Measurements from ENCODE around the gene P2RX1. TPM values are rescaled to one million over a fixed set of nuclear protein-coding genes. Genes with fewer than 3 reads are reported as not detected.

Gene P2RX1
- total and polyA plus RNA-seq, 2 experiments from 2014 or later: 0.31 to 2.2 TPM

DNA sequence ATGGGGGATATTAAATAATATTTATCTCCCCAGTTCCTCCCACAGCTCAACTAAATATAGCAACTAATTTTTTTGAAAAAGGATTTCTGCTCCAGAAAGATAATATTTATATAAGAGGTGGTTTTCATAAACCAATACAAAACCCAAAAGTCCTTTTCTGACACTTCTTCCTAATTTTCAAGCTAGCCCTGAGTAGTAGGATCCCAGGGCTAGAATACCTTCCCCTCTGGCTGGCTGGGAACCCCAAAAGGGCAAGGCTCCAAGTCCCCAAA, 46.6 kb upstream of the P2RX1 start:
- no peaks in the 10 kb centered on the region for H3K9me3 Mint-ChIP-seq
- no peaks in the 10 kb centered on the region for H3K36me3 Mint-ChIP-seq (ENCODE audit: low read depth)
- no peak overlapping the region for H2AFZ ChIP-seq
- H3K27me3 ChIP-seq (ENCODE audit: insufficient read depth): peaks cover 14% of the 10 kb centered on the region
- H3K27ac Mint-ChIP-seq: no peak overlapping the region
- TF ChIP-seq STAT1 (IDR thresholded peaks at IDR 0.05; ENCODE audit: unreplicated experiment): no peak
- H4K20me1 ChIP-seq (replicated peaks; ENCODE audit: insufficient read depth): no peaks in the 10 kb centered on the region; the same call in none of the 2 replicates
- H3K27ac ChIP-seq (ENCODE audit: low read depth): no peak overlapping the region
- ATAC-seq (no peak), DNase-seq (ENCODE audit: low spot score) (no peak)
- peaks cover 5% of the 10 kb centered on the region; the same call in 1 of the 2 replicates for H3K79me2 ChIP-seq (replicated peaks; ENCODE audit: insufficient read depth)
- peak overlapping the region; percentile 62 for H3K4me3 ChIP-seq
- H3K4me3 Mint-ChIP-seq: peak overlapping the region; percentile 66; the same call in 1 of the 3 replicates
- H3K4me1 ChIP-seq (ENCODE audit: insufficient read depth): peaks cover 31% of the 10 kb centered on the region
- H3K9me2 ChIP-seq (ENCODE audit: insufficient read depth): no peaks in the 10 kb centered on the region
- H3K36me3 ChIP-seq (ENCODE audit: insufficient read depth): no peaks in the 10 kb centered on the region
- peaks cover 38% of the 10 kb centered on the region for H3K27me3 Mint-ChIP-seq (ENCODE audit: insufficient read depth, low read depth, poor library complexity)
- H3K4me2 ChIP-seq: peak overlapping the region; percentile 90
- peaks cover 12% of the 10 kb centered on the region; the same call in 1 of the 2 replicates for H3F3A ChIP-seq (replicated peaks; ENCODE audit: low read depth)
- peaks cover 42% of the 10 kb centered on the region for H3K4me1 Mint-ChIP-seq

GRCh38 chr17:3962217-3962964, 46.1 kb upstream of the P2RX1 start:
- peaks cover 15% of the 10 kb centered on the region; the same call in 1 of the 2 replicates for H3F3A ChIP-seq (replicated peaks; ENCODE audit: low read depth)
- H3K27me3 ChIP-seq (ENCODE audit: insufficient read depth): peaks cover 14% of the 10 kb centered on the region
- ATAC-seq (no peak), DNase-seq (ENCODE audit: low spot score) (no peak)
- H3K36me3 Mint-ChIP-seq (ENCODE audit: low read depth): no peaks in the 10 kb centered on the region
- peak overlapping the region; percentile 90; the same call in 1 of the 2 replicates for H3K4me2 ChIP-seq
- no peak overlapping the region for H2AFZ ChIP-seq
- no peaks in the 10 kb centered on the region for H3K9me3 Mint-ChIP-seq
- H3K27me3 Mint-ChIP-seq (ENCODE audit: insufficient read depth, low read depth, poor library complexity): peaks cover 37% of the 10 kb centered on the region
- H3K36me3 ChIP-seq (ENCODE audit: insufficient read depth): no peaks in the 10 kb centered on the region
- peaks cover 36% of the 10 kb centered on the region for H3K4me1 ChIP-seq (ENCODE audit: insufficient read depth)
- no peak overlapping the region for H3K4me3 ChIP-seq
- peaks cover 48% of the 10 kb centered on the region for H3K4me1 Mint-ChIP-seq
- peaks cover 5% of the 10 kb centered on the region; the same call in 1 of the 2 replicates for H3K79me2 ChIP-seq (replicated peaks; ENCODE audit: insufficient read depth)
- H3K9me2 ChIP-seq (ENCODE audit: insufficient read depth): no peaks in the 10 kb centered on the region
- peak overlapping the region; percentile 66; the same call in 1 of the 3 replicates for H3K4me3 Mint-ChIP-seq
- no peak overlapping the region for H3K27ac Mint-ChIP-seq
- H3K27ac ChIP-seq (ENCODE audit: low read depth): no peak overlapping the region
- no peaks in the 10 kb centered on the region; the same call in none of the 2 replicates for H4K20me1 ChIP-seq (replicated peaks; ENCODE audit: insufficient read depth)
- TF ChIP-seq EZH2phosphoT487 (IDR thresholded peaks at IDR 0.05; ENCODE audit: unreplicated experiment) (no peak), ZNF114 (CRISPR knock-in tag; IDR thresholded peaks at IDR 0.05) (no peak), ZNF331 (CRISPR knock-in tag; IDR thresholded peaks at IDR 0.05; ENCODE audit: low read depth) (no peak), JUNB (IDR thresholded peaks at IDR 0.05; ENCODE audit: unreplicated experiment) (no peak), REST (IDR thresholded peaks at IDR 0.05; ENCODE audit: unreplicated experiment) (no peak), CREB1 (CRISPR knock-in tag; IDR thresholded peaks at IDR 0.05; ENCODE audit: low read depth) (no peak), ZNF462 (CRISPR knock-in tag; IDR thresholded peaks at IDR 0.05) (no peak), POLR2AphosphoS5 (IDR thresholded peaks at IDR 0.05; ENCODE audit: low read depth) (no peak), NANOG (IDR thresholded peaks at IDR 0.05; ENCODE audit: borderline replicate concordance) (no peak), STAT1 (IDR thresholded peaks at IDR 0.05; ENCODE audit: unreplicated experiment) (no peak)
- TF ChIP-seq, protein P1, sequence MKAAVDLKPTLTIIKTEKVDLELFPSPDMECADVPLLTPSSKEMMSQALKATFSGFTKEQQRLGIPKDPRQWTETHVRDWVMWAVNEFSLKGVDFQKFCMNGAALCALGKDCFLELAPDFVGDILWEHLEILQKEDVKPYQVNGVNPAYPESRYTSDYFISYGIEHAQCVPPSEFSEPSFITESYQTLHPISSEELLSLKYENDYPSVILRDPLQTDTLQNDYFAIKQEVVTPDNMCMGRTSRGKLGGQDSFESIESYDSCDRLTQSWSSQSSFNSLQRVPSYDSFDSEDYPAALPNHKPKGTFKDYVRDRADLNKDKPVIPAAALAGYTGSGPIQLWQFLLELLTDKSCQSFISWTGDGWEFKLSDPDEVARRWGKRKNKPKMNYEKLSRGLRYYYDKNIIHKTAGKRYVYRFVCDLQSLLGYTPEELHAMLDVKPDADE (IDR thresholded peaks at IDR 0.05): no peak
